ENCODE data around the gene MRGPRD.

The MRGPRD gene

DNA sequence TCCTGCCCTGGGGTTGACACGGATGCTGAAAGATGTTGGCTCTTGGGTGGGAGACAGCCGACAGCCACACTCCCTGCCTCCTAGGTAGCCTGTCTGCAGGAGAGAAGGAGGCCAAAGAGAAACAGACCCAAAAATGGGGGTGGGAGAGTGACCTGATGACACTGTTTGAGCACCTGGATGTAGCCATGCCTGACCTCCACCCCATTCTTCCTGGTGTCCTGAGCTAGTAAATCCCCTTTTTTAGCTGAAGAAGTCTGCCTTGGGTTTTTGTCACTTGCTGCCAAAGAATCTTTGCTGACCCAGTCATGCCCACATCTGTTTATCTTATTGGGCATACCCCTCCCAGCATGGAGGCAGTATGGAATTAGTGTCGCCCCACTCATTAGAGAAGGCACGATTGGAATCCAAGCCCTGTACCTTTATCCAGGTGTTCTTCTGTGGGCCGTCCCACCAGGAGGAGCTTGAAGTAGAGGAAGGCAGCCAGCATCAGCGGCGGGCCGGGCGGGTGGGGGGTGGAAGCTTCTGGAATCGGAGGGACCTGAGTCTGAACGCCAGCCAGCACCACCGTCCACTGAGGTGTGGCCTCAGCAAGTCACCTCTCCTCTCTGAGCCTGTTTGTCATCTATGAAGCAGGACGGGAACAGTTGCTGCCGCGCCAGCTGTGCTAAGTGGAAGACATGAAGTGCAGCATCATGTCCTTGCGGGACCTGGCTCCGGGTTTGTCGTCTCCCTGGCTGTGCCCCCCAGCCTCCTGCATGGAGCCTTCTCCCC, 39.3 kb downstream of the MRGPRD start:
- Histone ChIP-seq H3K27me3 (ENCODE audit: insufficient read depth, low read length, poor library complexity) (no peaks in the 10 kb centered on the region), H3K36me3 (ENCODE audit: insufficient read depth, low read length) (peaks cover 36% of the 10 kb centered on the region), H3K4me3 (ENCODE audit: low read depth in 1 of 2, low read length in 2 of 2) (no peak overlapping the region), H3K9me3 (ENCODE audit: insufficient read depth, low read length, severe bottlenecking) (no peaks in the 10 kb centered on the region), H3K79me2 (ENCODE audit: insufficient read depth, low read length) (no peaks in the 10 kb centered on the region), H3K4me1 (ENCODE audit: insufficient read depth, low read length) (no peaks in the 10 kb centered on the region), H3K9ac (ENCODE audit: low read depth, low read length) (no peak overlapping the region), H3K27ac (ENCODE audit: low read length) (no peak overlapping the region), H4K20me1 (ENCODE audit: insufficient read depth, low read length) (peaks cover 7% of the 10 kb centered on the region; the same call in 1 of the 2 replicates), H2AFZ (ENCODE audit: low read depth, low read length) (no peak overlapping the region), H3K4me2 (ENCODE audit: insufficient read depth, low read length) (no peak overlapping the region)
- ATAC-seq (ENCODE audit: insufficient read depth, low read depth) = no peak
- no peak for DNase-seq
- TF ChIP-seq, protein P1, sequence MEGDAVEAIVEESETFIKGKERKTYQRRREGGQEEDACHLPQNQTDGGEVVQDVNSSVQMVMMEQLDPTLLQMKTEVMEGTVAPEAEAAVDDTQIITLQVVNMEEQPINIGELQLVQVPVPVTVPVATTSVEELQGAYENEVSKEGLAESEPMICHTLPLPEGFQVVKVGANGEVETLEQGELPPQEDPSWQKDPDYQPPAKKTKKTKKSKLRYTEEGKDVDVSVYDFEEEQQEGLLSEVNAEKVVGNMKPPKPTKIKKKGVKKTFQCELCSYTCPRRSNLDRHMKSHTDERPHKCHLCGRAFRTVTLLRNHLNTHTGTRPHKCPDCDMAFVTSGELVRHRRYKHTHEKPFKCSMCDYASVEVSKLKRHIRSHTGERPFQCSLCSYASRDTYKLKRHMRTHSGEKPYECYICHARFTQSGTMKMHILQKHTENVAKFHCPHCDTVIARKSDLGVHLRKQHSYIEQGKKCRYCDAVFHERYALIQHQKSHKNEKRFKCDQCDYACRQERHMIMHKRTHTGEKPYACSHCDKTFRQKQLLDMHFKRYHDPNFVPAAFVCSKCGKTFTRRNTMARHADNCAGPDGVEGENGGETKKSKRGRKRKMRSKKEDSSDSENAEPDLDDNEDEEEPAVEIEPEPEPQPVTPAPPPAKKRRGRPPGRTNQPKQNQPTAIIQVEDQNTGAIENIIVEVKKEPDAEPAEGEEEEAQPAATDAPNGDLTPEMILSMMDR (IDR thresholded peaks at IDR 0.05; ENCODE audit: borderline replicate concordance, extremely low read depth, low read length, poor library complexity, severe bottlenecking) = no peak
- TF ChIP-seq EZH2 (IDR thresholded peaks at IDR 0.05; ENCODE audit: borderline replicate concordance, low read depth, low read length, severe bottlenecking) = no peak

DNA sequence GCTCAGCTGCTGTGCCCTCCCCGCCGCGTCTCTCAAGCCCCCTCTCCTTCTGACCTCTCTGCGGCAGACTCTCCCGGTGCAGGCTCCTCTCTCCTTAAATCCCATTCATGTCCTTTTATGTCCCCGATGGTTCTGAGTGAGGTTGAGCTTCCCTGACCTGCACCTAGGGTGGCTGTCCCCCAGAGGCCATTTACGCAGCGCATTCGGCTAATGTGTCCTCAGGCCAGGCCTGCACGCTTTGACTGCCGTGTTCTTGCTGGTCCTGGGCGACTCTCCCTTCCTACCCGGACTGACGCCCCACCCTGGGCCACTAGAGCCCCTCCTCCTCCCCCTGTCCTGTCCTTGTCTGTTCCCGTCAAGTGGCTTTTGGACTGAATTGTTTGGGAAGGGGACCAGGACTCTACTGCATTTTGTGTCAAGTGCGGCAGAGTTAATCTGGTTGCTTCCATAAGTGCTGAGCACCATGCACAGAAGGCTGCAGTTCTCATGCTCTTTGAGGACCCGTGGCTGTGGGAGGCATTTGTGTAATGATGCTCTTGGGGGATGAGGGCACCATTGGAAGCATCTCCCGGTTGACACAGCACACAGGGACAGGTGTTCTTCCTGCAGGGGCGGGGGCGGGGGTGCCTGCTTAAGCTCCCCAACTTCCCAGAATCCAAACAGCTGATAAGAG, 40.0 kb downstream of the MRGPRD start:
- no peaks in the 10 kb centered on the region for H3K79me2 ChIP-seq (ENCODE audit: insufficient read depth, low read length)
- H3K4me2 ChIP-seq (ENCODE audit: insufficient read depth, low read length) = no peak overlapping the region
- no peak overlapping the region for H3K27ac ChIP-seq (ENCODE audit: low read length)
- no peak for DNase-seq
- TF ChIP-seq, protein P1 (IDR thresholded peaks at IDR 0.05; ENCODE audit: borderline replicate concordance, extremely low read depth, low read length, poor library complexity, severe bottlenecking) = no peak
- ATAC-seq (ENCODE audit: insufficient read depth, low read depth) = no peak
- no peak overlapping the region for H3K4me3 ChIP-seq (ENCODE audit: low read depth in 1 of 2, low read length in 2 of 2)
- H3K9me3 ChIP-seq (ENCODE audit: insufficient read depth, low read length, severe bottlenecking) = no peaks in the 10 kb centered on the region
- H3K9ac ChIP-seq (ENCODE audit: low read depth, low read length) = no peak overlapping the region
- no peaks in the 10 kb centered on the region for H3K4me1 ChIP-seq (ENCODE audit: insufficient read depth, low read length)
- H3K27me3 ChIP-seq (ENCODE audit: insufficient read depth, low read length, poor library complexity) = no peaks in the 10 kb centered on the region
- H3K36me3 ChIP-seq (ENCODE audit: insufficient read depth, low read length) = peaks cover 43% of the 10 kb centered on the region
- no peak overlapping the region for H2AFZ ChIP-seq (ENCODE audit: low read depth, low read length)
- peaks cover 9% of the 10 kb centered on the region; the same call in 1 of the 2 replicates for H4K20me1 ChIP-seq (ENCODE audit: insufficient read depth, low read length)

DNA sequence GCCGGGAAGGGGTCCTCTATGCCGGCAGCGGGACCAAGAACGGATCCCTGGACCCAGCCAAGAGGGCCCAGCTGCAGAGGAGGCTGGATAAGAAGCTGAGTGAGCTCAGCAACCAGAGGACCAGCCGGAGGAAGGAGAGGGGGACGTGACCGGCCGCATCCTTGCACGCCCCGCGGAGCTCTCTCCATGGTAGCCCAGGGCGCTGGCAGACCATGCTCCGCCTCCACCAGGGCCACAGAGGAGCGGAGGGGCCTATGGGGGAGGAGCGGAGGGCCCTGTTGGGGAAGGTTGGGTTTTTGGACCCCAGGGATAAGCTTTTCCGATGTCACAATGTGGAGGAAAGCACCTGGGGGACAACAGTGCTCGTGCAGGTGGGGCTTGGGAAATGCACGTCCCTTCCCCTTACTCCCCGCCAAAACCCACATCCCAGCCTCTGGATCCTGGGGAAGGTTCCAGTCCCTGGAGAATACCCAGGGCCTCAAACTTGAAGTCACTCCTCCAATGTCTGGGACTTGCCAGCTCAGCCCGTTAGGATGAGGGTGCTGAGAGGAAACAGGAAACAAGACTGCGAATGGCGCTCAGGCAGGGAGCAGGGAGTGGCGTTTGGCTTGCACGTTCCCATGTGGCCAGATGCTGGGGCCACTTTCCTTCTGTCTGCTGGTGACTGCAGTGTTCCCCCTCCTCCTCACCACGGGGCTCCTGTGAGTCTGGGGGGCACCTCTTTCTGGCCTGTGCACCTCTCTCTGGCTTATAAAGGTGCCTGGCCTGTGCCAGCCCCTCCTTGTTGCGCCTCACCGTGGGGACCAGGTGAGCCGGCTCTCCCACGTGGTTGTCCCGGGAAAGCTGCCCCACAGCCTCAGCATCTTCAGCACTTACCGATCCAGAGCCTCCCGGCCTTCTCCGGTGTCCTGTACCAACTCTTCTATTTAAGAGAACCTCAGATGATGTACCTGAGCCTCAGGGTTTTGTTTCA, 40.9 kb downstream of the MRGPRD start:
- DNase-seq (no peak), ATAC-seq (ENCODE audit: insufficient read depth, low read depth) (no peak)
- Histone ChIP-seq H3K36me3 (ENCODE audit: insufficient read depth, low read length) (peaks cover 52% of the 10 kb centered on the region), H4K20me1 (ENCODE audit: insufficient read depth, low read length) (peaks cover 9% of the 10 kb centered on the region; the same call in 1 of the 2 replicates), H3K4me2 (ENCODE audit: insufficient read depth, low read length) (no peak overlapping the region), H3K9me3 (ENCODE audit: insufficient read depth, low read length, severe bottlenecking) (no peaks in the 10 kb centered on the region), H3K27ac (ENCODE audit: low read length) (no peak overlapping the region), H3K4me3 (ENCODE audit: low read depth in 1 of 2, low read length in 2 of 2) (no peak overlapping the region), H3K4me1 (ENCODE audit: insufficient read depth, low read length) (no peaks in the 10 kb centered on the region), H3K9ac (ENCODE audit: low read depth, low read length) (no peak overlapping the region), H2AFZ (ENCODE audit: low read depth, low read length) (no peak overlapping the region), H3K79me2 (ENCODE audit: insufficient read depth, low read length) (no peaks in the 10 kb centered on the region), H3K27me3 (ENCODE audit: insufficient read depth, low read length, poor library complexity) (no peaks in the 10 kb centered on the region)
- TF ChIP-seq EZH2 (IDR thresholded peaks at IDR 0.05; ENCODE audit: borderline replicate concordance, low read depth, low read length, severe bottlenecking) = no peak
- TF ChIP-seq, protein P1 (IDR thresholded peaks at IDR 0.05; ENCODE audit: borderline replicate concordance, extremely low read depth, low read length, poor library complexity, severe bottlenecking) = no peak
